DMS153 treated with DMSO at 0.1 percent for 48 hours (cell line): Measurements from ENCODE around the gene IFNB1.

ENCODE experiments used
- DNase-seq: peaks from one replicate; lab custom pipeline; 2025; ENCODE audit not compliant: unreplicated experiment; lab: John Stamatoyannopoulos, UW

Gene IFNB1

GRCh38 chr9:21077781-21078180 is at the start of gene IFNB1:
Gene IFNB1 (minus strand): TSS chr9:21077942. CDS start chr9:21077869, 73 bp downstream.
- no peak for DNase-seq

GRCh38 chr9:21121595-21122251 is 44.0 kb upstream of the IFNB1 start:
- DNase-seq, result no peak

- no peak for DNase-seq
Measured at GRCh38 chr9:21121079-21121478, 43.3 kb upstream of the IFNB1 start.

GRCh38 chr9:21119093-21119770 is 41.5 kb upstream of the IFNB1 start:
- DNase-seq, result peak; percentile 36

DNA sequence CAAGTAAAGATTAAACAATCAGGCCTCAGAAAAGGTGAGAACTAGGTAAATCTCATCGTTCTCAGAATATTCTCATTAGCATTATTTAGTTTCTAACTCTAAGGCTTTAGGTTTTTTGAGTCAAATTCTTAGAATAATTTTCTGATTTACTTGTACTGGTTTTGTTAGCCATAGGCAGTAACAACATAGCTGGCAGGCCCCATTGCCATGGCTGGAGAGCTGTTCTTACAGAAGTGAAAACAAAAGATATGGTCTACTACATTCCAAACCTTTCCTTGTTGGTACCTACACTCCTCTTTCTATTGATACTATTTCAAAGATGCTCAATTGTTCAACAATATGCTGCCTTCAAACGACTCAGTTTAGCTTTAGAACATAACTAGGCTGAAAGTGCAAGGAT is 36.6 kb upstream of the IFNB1 start:
- no peak for DNase-seq

DNA sequence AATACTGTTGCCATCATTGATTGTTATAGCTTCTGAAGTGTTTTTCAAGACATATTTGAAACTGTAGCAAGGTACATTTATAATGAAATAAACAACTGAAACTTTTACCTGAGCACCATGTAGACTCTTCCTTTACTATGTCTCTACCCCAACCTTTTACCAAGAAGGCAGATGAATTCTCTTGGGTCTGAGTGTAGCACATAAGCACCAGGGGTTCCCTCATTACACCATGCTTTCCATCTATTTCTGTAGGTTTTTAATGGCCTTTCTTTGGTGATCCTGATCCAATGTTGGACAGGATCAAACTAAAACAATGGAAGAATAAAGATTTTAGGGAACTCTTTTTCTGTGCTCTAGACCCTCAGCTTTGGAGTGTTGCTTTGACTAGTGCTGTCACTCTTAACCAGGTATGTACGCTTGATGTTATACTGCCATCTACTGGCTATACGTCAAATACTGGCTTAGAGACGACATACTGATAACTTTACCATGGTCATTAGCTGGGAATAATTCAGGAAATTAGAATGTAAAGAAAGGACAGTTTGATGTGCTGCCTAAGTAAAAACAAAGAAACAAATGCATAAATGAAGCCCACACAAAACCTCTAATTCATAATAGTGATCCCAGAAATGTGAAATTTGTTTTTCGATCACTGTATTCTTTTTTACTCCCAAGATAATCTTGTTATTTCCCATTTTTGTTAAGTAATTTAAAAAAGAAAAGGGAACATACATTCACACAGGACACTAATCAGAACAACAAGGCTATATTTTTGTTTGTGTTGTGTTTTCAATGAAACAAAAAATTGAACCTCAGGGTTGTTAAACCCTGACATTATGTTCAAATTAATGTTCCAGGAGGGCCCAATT is 33.2 kb upstream of the IFNB1 start:
- DNase-seq, result peak; percentile 70

DNA sequence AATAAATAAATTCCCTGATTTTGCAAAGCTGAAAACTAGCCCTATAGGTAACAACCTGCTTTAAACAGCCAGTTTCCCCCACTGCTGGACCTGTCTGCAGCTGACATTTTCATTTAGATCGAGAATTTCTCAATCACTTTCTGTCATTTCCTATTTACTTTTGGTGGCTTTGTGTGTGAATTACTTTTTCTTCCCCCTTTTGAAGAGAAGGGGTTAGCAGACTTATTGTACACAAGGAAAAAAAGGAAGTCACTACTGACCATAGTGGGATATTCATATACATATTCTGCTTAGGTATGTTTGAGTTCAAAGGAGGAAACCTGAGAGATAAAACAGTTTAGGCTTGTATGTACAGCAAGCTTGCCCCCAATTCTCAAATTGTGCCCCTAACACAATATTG is 27.0 kb upstream of the IFNB1 start:
- DNase-seq, result no peak

- no peak for DNase-seq
Measured at GRCh38 chr9:21102305-21102704, 24.6 kb upstream of the IFNB1 start.

DNA sequence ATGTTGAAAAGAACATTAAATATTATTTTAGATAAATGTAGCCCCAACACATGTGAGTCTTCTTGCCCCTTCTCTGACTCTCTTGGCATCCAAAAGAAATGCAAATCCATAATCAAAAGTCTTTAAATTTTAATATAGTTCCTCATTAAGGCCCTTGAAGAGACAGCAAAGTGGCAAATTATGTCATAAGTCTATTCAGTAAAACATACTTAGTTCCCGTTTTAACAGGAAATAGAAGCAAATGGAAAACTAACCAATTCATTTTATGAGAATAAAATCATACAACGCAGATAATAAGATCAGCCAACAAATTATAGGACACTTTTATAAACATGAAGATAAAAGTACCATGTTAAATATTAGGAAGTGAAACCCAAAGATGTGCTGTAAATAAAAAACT is 20.1 kb upstream of the IFNB1 start:
- DNase-seq, result no peak

DNA sequence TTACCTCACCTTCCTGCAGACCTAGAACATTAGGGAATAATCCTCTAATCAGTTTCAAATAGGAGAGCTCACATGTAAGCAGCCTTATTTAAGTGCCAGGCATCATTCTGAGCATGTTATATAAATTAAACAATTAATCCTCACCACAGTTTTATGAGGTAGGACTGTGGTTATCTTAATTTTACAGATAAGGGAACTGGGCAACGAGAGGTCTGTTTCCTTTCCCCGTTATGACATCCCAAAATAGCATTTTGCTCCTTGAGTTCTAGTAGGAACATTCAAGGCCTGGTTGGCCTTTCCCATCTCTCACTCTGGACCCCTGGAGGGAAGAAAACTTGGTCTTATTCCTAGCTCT is 19.1 kb upstream of the IFNB1 start:
- DNase-seq, result no peak

GRCh38 chr9:21096172-21096900 is 18.6 kb upstream of the IFNB1 start:
- DNase-seq, result no peak

GRCh38 chr9:21095561-21095960 is 17.8 kb upstream of the IFNB1 start:
- DNase-seq, result no peak

DNA sequence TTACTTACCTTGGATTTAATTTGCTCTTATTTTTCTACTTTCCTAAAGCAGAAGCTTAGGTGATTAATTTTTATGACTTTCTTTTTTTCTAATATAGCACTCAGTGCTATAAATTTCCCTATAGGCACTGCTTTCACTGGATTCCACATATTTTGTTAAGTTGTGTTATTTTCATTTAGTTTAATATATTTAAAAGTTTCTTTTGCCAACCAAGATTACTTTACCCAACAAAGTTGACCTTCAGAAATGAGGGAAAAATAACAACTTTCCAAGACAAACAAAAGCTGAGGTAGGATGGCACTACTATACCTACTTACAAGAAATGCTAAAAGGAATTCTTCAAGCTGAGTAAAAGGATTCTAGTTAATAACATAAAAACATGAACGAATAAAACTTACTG is 8.8 kb upstream of the IFNB1 start:
- no peak for DNase-seq

- no peak for DNase-seq
Measured at GRCh38 chr9:21085005-21085404, 7.3 kb upstream of the IFNB1 start.

- no peak for DNase-seq
Measured at GRCh38 chr9:21084242-21084850, 6.6 kb upstream of the IFNB1 start.

GRCh38 chr9:21082671-21083070 is 4.9 kb upstream of the IFNB1 start:
- DNase-seq, result no peak

DNA sequence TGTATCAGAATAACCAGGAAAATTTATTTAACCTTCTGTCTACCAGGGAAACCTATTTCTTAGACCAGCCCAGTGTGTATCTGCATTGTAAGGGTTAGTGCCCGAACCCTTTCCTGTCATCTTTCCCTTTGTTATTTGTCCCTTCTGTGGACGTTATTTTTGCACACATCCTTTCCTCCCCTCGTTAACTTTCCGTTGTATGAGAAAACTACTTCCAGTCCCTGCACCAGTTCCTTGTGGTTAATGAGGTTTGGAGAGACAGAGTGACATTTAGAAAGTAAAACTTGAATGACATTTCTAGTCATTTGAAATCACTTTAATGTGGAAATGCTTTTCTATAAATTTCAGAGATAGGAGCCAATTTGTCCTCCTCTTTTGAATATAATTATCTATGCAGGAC is 4.3 kb upstream of the IFNB1 start:
- no peak for DNase-seq

DNA sequence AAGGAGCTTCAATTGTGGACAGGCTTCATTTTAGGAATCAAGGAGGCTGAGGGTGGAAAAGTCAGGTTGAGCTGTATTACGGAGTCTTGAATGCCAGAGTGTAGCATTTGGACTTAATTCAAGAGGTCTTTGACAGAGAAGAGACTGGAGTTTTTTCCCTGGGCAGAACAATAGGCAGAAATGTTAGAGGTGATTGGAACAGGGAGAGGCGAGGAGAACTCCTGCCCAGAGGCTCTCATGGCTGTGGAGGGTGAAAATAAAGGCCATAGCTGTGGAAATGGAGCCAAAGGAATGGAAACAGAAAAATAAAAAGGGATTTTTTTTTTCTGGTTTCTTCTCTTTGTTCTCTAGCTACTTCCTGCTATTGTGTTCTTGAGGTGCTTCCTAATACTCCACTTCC is 3.7 kb upstream of the IFNB1 start:
- DNase-seq, result no peak

DNA sequence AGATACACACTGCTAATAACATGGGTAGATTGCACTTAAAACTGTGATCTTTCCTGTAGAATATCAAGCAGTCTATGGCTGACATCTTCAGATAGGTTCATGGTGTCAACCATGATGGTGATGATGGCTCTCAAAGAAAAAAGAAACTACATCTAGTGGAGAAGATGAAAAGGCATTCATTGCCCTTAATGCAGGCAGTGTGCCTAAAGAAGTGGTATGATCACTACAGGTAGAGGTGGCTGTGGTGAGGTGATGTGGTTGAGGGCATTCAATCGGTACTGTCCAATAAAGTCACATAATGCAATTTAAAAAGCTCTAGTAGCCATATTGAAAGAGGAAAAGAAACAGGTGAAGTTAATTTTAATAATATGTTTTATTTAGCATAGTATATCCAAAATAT is 3.1 kb upstream of the IFNB1 start:
- DNase-seq, result no peak

- DNase-seq, result no peak
Measured at GRCh38 chr9:21078702-21079101, 960 bp upstream of the IFNB1 start.

DNA sequence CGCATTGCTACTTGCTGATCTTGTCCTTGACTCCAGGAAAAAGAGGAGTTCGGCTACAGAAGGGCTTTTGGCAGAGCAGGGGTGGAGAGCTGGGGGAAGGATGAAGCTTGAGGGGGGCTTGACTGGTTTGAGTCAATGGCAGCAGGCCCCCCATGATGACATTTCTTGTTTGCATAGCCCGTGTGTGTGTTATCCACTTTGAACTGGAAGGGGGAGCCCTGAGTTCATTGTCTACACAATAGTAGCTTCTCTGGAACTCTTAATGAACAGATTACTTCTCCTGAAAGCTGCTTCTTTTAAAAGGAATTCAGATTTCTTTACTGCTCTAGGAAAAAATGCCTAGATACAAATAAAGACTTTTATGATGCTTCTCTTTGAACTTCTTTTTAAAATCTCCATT is 2.3 kb downstream of the IFNB1 start:
- DNase-seq, result no peak
